Measurements from ENCODE around the gene STXBP3. TPM values are rescaled to one million over a fixed set of nuclear protein-coding genes. Genes with fewer than 3 reads are reported as not detected.

Gene STXBP3
- total and polyA plus RNA-seq, 2 of the 13 experiments (the other 11 are each of a cell fraction or from before 2014, with no cell fraction given) = 13.0 to 20.8 TPM

GRCh38 chr1:108749081-108749480 lies 2.6 kb downstream of the STXBP3 start (continued):
- TF ChIP-seq GMEB1 (CRISPR knock-in tag; IDR thresholded peaks at IDR 0.05; ENCODE audit: borderline replicate concordance) (no peak), SRSF1 (optimal IDR thresholded peaks at IDR 0.05; ENCODE audit: low read depth, low read length) (no peak), KDM5B (CRISPR knock-in tag; IDR thresholded peaks at IDR 0.05; ENCODE audit: borderline replicate concordance) (no peak), MEF2D (CRISPR knock-in tag; IDR thresholded peaks at IDR 0.05) (no peak)

- no TSS peak for BruUV-seq (replicated peaks)
Measured at GRCh38 chr1:108750476-108751181, 4.2 kb downstream of the STXBP3 start.

More at GRCh38 chr1:108750476-108751181, 4.2 kb downstream of the STXBP3 start:
- H3K4me1 ChIP-seq (ENCODE audit: insufficient read depth, low read length) = peaks cover 14% of the 10 kb centered on the region
- ATAC-seq = no peak
- H3K27ac ChIP-seq (ENCODE audit: extremely low read length, insufficient read depth, low read length) = no peak overlapping the region
- intact Hi-C loops (cut with micrococcal nuclease; ENCODE audit: unreplicated experiment) (no loop called here), in situ Hi-C loops (cut with HindIII; ENCODE audit: extremely low pct_ligation_motif_present, low pct_unique_long_range_greater_than_20kb) (no loop called here)
- H4K20me1 ChIP-seq (ENCODE audit: insufficient read depth, low read length) = no peaks in the 10 kb centered on the region
- POLR2A ChIA-PET = no interaction called here
- peaks cover 1 to 5% of the 10 kb centered on the region in 2 experiments; a peak in 3 of 5 replicates for H3K36me3 ChIP-seq (replicated peaks in 1 of 2; ENCODE audit: control insufficient read depth in 1 of 2, insufficient read depth in 2 of 2, low read length in 2 of 2)
- TF ChIP-seq ZNF331 (CRISPR knock-in tag; IDR thresholded peaks at IDR 0.05) (no peak), TRIM22 (IDR thresholded peaks at IDR 0.05) (no peak), ZNF576 (CRISPR knock-in tag; IDR thresholded peaks at IDR 0.05) (no peak), PAWR (CRISPR knock-in tag; IDR thresholded peaks at IDR 0.05; ENCODE audit: borderline replicate concordance) (no peak), U2AF2 (IDR thresholded peaks at IDR 0.05; ENCODE audit: low read depth, low read length) (no peak), TSC22D2 (CRISPR knock-in tag; IDR thresholded peaks at IDR 0.05; ENCODE audit: borderline replicate concordance) (no peak), ZNF160 (CRISPR knock-in tag; IDR thresholded peaks at IDR 0.05) (no peak), ZBTB25 (CRISPR knock-in tag; IDR thresholded peaks at IDR 0.05) (no peak)
- no peak overlapping the region for H3K9ac ChIP-seq (ENCODE audit: insufficient read depth, low read depth, low read length)
- H3K79me2 ChIP-seq (ENCODE audit: insufficient read depth, low read length) = peaks cover 8% of the 10 kb centered on the region
- no peaks in the 10 kb centered on the region for H3K27me3 ChIP-seq (ENCODE audit: control insufficient read depth in 1 of 2, insufficient read depth in 2 of 2, low read length in 2 of 2)
- H2AFZ ChIP-seq (ENCODE audit: low read length) = no peak overlapping the region
- CTCF ChIA-PET (ENCODE audit: low intra/inter-chr PET ratio, low total read pairs) = no interaction called here
- no peak for FAIRE-seq
- WGBS (ENCODE audit: low lambda C conversion rate) = 94% methylated on average over 1 of the region's 1 CpG
- no peaks in the 10 kb centered on the region for H3K9me3 ChIP-seq (ENCODE audit: low read length)
- H3K4me3 ChIP-seq (replicated peaks in 1 of 3; ENCODE audit: insufficient read depth in 1 of 3, low read depth in 2 of 3, low read length in 3 of 3) = no peak overlapping the region
- H3K4me2 ChIP-seq (ENCODE audit: low read depth, low read length) = no peak overlapping the region
- no peak for DNase-seq (ENCODE audit: low spot score)
